Measurements from ENCODE around the gene GEMIN2. TPM values are rescaled to one million over a fixed set of nuclear protein-coding genes. Genes with fewer than 3 reads are reported as not detected.
"Not testable (repeated sequence)": the region's sequence is repeated elsewhere in the genome, so short reads cannot be mapped to it uniquely, and the experiment has no call there.

Gene GEMIN2
- total RNA-seq, 1 donor from 2014 or later = 23.8 TPM

GRCh38 chr14:39179042-39179441, 64.9 kb downstream of the GEMIN2 start:
- Histone ChIP-seq H3K4me3 (no peak overlapping the region), H3K27ac (no peak overlapping the region), H3K9me3 (no peaks in the 10 kb centered on the region), H3K27me3 (no peaks in the 10 kb centered on the region), H3K4me1 (peaks cover 5 to 13% of the 10 kb centered on the region in 2 donors), H3K36me3 (peaks cover 70 to 72% of the 10 kb centered on the region in 2 donors)
- no peak for DNase-seq (ENCODE audit: low spot score in 2 of 2)
- TF ChIP-seq CTCF (IDR thresholded peaks at IDR 0.05) = no peak
- intact Hi-C loops (cut with DNase I) = no loop called here

GRCh38 chr14:39180553-39180952, 66.4 kb downstream of the GEMIN2 start:
- peaks cover 5 to 13% of the 10 kb centered on the region in 2 donors for H3K4me1 ChIP-seq
- no peak for TF ChIP-seq CTCF (IDR thresholded peaks at IDR 0.05)
- no peak overlapping the region for H3K27ac ChIP-seq
- peaks cover 74 to 76% of the 10 kb centered on the region in 2 donors for H3K36me3 ChIP-seq
- H3K27me3 ChIP-seq = no peaks in the 10 kb centered on the region
- H3K4me3 ChIP-seq = no peak overlapping the region
- no peaks in the 10 kb centered on the region for H3K9me3 ChIP-seq
- no peak for DNase-seq (ENCODE audit: low spot score in 2 of 2)
- intact Hi-C loops (cut with DNase I) = no loop called here

- Histone ChIP-seq H3K9me3 (no peaks in the 10 kb centered on the region), H3K27me3 (no peaks in the 10 kb centered on the region), H3K27ac (no peak overlapping the region), H3K4me3 (no peak overlapping the region), H3K36me3 (peaks cover 74 to 76% of the 10 kb centered on the region in 2 donors), H3K4me1 (peaks cover 5 to 11% of the 10 kb centered on the region in 2 donors)
- intact Hi-C loops (cut with DNase I) = no loop called here
- TF ChIP-seq CTCF (IDR thresholded peaks at IDR 0.05) = no peak
- no peak for DNase-seq (ENCODE audit: low spot score in 2 of 2)
Observed at GRCh38 chr14:39181026-39181692, 67.0 kb downstream of the GEMIN2 start.

- peaks cover 71 to 74% of the 10 kb centered on the region in 2 donors for H3K36me3 ChIP-seq
- intact Hi-C loops (cut with DNase I) = no loop called here
- no peaks in the 10 kb centered on the region for H3K9me3 ChIP-seq
- H3K4me1 ChIP-seq = peaks cover 4 to 6% of the 10 kb centered on the region in 2 donors
- H3K27me3 ChIP-seq = no peaks in the 10 kb centered on the region
- no peak for DNase-seq (ENCODE audit: low spot score in 2 of 2)
- no peak for TF ChIP-seq CTCF (IDR thresholded peaks at IDR 0.05)
- H3K4me3 ChIP-seq = no peak overlapping the region
- no peak overlapping the region for H3K27ac ChIP-seq
Observed at GRCh38 chr14:39181693-39182047, 67.5 kb downstream of the GEMIN2 start.

GRCh38 chr14:39182770-39183684, 68.9 kb downstream of the GEMIN2 start:
- H3K4me3 ChIP-seq = no peak overlapping the region
- H3K27me3 ChIP-seq = no peaks in the 10 kb centered on the region
- H3K9me3 ChIP-seq = no peaks in the 10 kb centered on the region
- no peak for DNase-seq (ENCODE audit: low spot score in 2 of 2)
- intact Hi-C loops (cut with DNase I) = no loop called here
- TF ChIP-seq CTCF (IDR thresholded peaks at IDR 0.05) = no peak
- H3K4me1 ChIP-seq = no peaks in the 10 kb centered on the region
- no peak overlapping the region for H3K27ac ChIP-seq
- H3K36me3 ChIP-seq = peaks cover 57 to 60% of the 10 kb centered on the region in 2 donors

- H3K9me3 ChIP-seq; intact Hi-C loops (cut with DNase I); H3K4me3 ChIP-seq; DNase-seq (ENCODE audit: low spot score in 2 of 2); H3K27ac ChIP-seq; H3K4me1 ChIP-seq; H3K27me3 ChIP-seq: not testable (repeated sequence)
- H3K36me3 ChIP-seq = peaks cover 51 to 54% of the 10 kb centered on the region in 2 donors
Observed at GRCh38 chr14:39183685-39184003, 69.5 kb downstream of the GEMIN2 start.

Measured in ascending aorta (tissue), 2 donors.